ENCODE measurements around the gene TAOK3. TPM values are rescaled to one million over a fixed set of nuclear protein-coding genes. Genes with fewer than 3 reads are reported as not detected.

TAOK3 gene
- total and polyA plus RNA-seq, 9 of the 15 experiments (the other 6 are each of a cell fraction or from before 2014, with no cell fraction given) = 24.3 to 83.5 (median 47.1) TPM

DNA sequence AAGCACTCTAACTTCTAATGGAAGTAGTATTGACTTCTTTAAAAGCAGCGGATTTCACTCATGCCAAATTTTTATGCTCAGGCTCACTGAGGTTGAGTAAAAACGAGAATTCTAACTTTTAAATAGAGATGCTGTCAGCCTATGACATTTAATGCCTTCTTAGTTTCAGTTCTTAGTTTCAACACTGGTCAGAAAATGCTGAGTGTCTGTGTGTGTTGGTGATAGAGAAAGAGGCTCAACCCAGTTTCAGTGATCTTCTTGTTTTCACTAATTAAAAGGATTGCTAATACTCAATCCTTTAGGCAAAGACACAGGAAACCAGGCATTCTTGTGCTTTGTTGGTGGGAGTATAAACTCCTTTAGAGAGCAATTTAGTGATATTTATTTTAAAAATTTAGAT is 205.8 kb downstream of the TAOK3 start:
- ChIA-PET POLR2A (interaction anchor here (0.6 to 0.9 kb wide), 4 partner anchors 9 to 1427 kb away, joined by 3 to 4 read pairs (median 4); no protein-coding TSS in a partner anchor), CTCF (ENCODE audit: low intra/inter-chr PET ratio) (interaction anchor here (0.7 kb wide), 1 partner anchor 54 kb away, joined by 3 read pairs; no protein-coding TSS in a partner anchor)
- TF ChIP-seq NR1H2 (CRISPR knock-in tag; IDR thresholded peaks at IDR 0.05) (no peak), BRD4 (IDR thresholded peaks at IDR 0.05) (no peak), ZNF165 (CRISPR knock-in tag; IDR thresholded peaks at IDR 0.05; ENCODE audit: borderline replicate concordance) (no peak), TFAM (CRISPR knock-in tag; conservative IDR thresholded peaks at IDR 0.05) (no peak), FUS (optimal IDR thresholded peaks at IDR 0.05; ENCODE audit: low read depth, low read length) (no peak), PKNOX1 (IDR thresholded peaks at IDR 0.05) (no peak)
- peaks cover 59% of the 10 kb centered on the region for H3K36me3 ChIP-seq (ENCODE audit: control insufficient read depth, insufficient read depth, low read length)
- no peak overlapping the region for H2AFZ ChIP-seq (ENCODE audit: low read depth, low read length)
- no peak overlapping the region for H3K4me3 ChIP-seq
- H3K27ac ChIP-seq (ENCODE audit: extremely low read depth, low read depth, low read length) = no peak overlapping the region
- H3K9ac ChIP-seq (ENCODE audit: insufficient read depth in 1 of 2, low read depth in 2 of 2, low read length in 2 of 2) = no peak overlapping the region
- FAIRE-seq (no peak), ATAC-seq (no peak), DNase-seq (ENCODE audit: extremely low read depth in 1 of 4, low spot score in 3 of 4) (no peak)
- H3K9me3 ChIP-seq (replicated peaks; ENCODE audit: control insufficient read depth, insufficient read depth, low read depth, low read length) = no peaks in the 10 kb centered on the region
- whole genome bisulfite sequencing (ENCODE audit: insufficient coverage, low coverage, missing lambda C conversion rate) = 75% methylated on average over 2 of the region's 2 CpGs
- H4K20me1 ChIP-seq (replicated peaks; ENCODE audit: control insufficient read depth, insufficient read depth, low read length) = no peaks in the 10 kb centered on the region
- no peaks in the 10 kb centered on the region for H3K9me1 ChIP-seq (ENCODE audit: control insufficient read depth, insufficient read depth, low read length)
- no peaks in the 10 kb centered on the region for H3K27me3 ChIP-seq (ENCODE audit: control insufficient read depth in 2 of 2, insufficient read depth in 2 of 2, low read length in 2 of 2)
- no peak overlapping the region for H3K4me2 ChIP-seq (ENCODE audit: insufficient read depth, low read length)
- no peaks in the 10 kb centered on the region for H3K79me2 ChIP-seq (ENCODE audit: control insufficient read depth, insufficient read depth, low read length)
- BruUV-seq (replicated peaks) = no TSS peak
- in situ Hi-C loops (cut with MboI) = no loop called here
- H3K4me1 ChIP-seq (replicated peaks in 1 of 2; ENCODE audit: control insufficient read depth in 2 of 2, insufficient read depth in 2 of 2, low read length in 2 of 2) = no peaks in the 10 kb centered on the region
- intact Hi-C loops (cut with micrococcal nuclease) = no loop called here

All from K562 (cell line).